HFFc6 (cell line): Measurements from ENCODE around the gene IL37. TPM values are rescaled to one million over a fixed set of nuclear protein-coding genes. Genes with fewer than 3 reads are reported as not detected.

Experiments
- DNase-seq: peaks from one replicate; pipeline ENCODE4 v3.0.0-alpha.2; 2018
- H3K27ac Mint-ChIP-seq: 2 replicates; pipeline ENCODE4 v1.8.0; 2020; ENCODE audit warnings: mild to moderate bottlenecking, mixed read lengths
- H3K27me3 Mint-ChIP-seq: 2 replicates; pipeline ENCODE4 v1.8.0; 2021; ENCODE audit warnings: mild to moderate bottlenecking, moderate library complexity, mixed read lengths; ENCODE audit not compliant: insufficient read depth
- H3K36me3 Mint-ChIP-seq: 2 replicates; pipeline ENCODE4 v1.8.0; 2021; ENCODE audit warnings: low read depth, mixed read lengths
- H3K4me1 Mint-ChIP-seq: 2 replicates; pipeline ENCODE4 v1.8.0; 2020; ENCODE audit warnings: low read depth, mixed read lengths
- H3K4me3 Mint-ChIP-seq: 2 replicates; pipeline ENCODE4 v1.8.0; 2020; ENCODE audit warnings: mild to moderate bottlenecking, moderate library complexity, mixed read lengths
- H3K9me3 Mint-ChIP-seq: 2 replicates; pipeline ENCODE4 v1.8.0; 2020; ENCODE audit warnings: mild to moderate bottlenecking, mixed read lengths
- total RNA-seq, 6 experiments: library from RNA; stranded (reverse); fragmentation: NEBNext Ultra II Directional; extraction: Animal tissue kit (Norgen Biotek cat#: 25700); gene quantifications; 2 replicates in 1 of 6; 3 replicates in 5 of 6; pipeline ENCODE4 v1.2.3, GENCODE V29; 2021
- TF ChIP-seq, protein P1 (sequence below): fragments of 200-600 bp; sonication (generic); IDR thresholded peaks from 2 replicates; pipeline ENCODE4 v1.5.0; 2021; ENCODE audit warnings: antibody characterized with exemption, mild to moderate bottlenecking

Gene IL37
- total RNA-seq, 6 experiments from 2014 or later: not detected

DNA sequence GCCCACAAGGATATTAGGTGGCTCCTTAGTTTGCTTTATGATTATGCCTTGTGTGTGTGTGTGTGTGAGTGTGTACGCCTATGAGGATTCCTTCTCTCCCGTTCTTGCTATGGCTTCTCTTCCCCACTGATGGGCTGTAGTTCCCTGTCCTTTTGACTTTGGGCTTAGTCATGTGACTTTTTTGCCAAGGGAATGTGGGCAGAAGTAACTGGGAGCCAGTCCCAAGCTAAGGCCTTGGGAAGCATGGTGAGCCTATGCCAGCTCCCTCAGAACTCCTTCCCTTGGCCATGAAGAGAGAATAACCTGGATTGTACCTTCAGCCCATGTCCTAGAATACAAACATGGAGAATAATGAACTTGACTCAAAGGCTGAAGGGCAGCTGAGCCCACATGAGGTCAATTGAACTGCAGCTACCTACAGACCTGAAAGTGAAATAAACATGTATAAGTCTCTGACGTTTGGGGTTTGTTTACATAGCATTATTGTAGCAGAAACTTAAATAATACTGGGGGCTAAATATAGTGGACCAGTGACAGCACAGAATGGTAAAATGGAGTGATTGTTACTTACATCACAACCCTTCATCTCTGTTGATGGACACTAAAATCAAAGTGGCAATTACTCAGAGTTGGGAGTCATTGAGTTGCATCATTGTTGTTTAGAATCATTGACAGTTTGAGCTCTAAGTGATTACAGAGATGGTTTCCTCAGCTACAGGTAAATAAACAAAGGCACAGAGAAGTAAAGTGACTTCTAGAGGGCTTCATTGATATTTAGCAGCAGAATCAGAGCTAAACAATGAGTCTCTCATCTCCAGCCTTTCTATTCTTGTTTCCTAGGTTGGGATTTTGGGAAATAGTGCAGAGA is 51.6 kb downstream of the IL37 start:
- no peaks in the 10 kb centered on the region for H3K36me3 Mint-ChIP-seq
- DNase-seq: no peak
- no peaks in the 10 kb centered on the region for H3K4me1 Mint-ChIP-seq
- no peak overlapping the region for H3K27ac Mint-ChIP-seq
- H3K27me3 Mint-ChIP-seq: peaks cover 15% of the 10 kb centered on the region
- no peak overlapping the region for H3K4me3 Mint-ChIP-seq
- H3K9me3 Mint-ChIP-seq: no peaks in the 10 kb centered on the region
- TF ChIP-seq, protein P1, sequence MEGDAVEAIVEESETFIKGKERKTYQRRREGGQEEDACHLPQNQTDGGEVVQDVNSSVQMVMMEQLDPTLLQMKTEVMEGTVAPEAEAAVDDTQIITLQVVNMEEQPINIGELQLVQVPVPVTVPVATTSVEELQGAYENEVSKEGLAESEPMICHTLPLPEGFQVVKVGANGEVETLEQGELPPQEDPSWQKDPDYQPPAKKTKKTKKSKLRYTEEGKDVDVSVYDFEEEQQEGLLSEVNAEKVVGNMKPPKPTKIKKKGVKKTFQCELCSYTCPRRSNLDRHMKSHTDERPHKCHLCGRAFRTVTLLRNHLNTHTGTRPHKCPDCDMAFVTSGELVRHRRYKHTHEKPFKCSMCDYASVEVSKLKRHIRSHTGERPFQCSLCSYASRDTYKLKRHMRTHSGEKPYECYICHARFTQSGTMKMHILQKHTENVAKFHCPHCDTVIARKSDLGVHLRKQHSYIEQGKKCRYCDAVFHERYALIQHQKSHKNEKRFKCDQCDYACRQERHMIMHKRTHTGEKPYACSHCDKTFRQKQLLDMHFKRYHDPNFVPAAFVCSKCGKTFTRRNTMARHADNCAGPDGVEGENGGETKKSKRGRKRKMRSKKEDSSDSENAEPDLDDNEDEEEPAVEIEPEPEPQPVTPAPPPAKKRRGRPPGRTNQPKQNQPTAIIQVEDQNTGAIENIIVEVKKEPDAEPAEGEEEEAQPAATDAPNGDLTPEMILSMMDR: no peak

DNA sequence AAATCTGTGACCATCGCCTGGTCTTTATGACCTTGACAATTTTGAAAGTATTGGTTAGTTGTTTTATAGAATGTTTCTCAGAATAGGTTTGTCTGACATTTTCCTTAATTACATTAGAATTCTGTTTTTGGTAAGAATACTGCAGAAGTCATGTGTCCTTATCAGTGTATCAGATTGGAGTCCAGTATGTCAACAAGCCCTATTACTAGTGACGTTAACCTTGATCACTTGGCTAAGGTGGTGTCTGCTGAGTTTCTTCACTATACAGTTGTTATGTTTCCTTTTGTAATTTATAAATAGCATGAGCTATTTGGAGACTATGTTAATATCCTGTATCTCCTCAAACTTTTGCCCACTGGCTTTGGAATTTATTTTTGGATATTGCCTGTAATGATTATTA is 56.1 kb downstream of the IL37 start:
- H3K27me3 Mint-ChIP-seq: peaks cover 27% of the 10 kb centered on the region
- no peak overlapping the region for H3K27ac Mint-ChIP-seq
- H3K9me3 Mint-ChIP-seq: no peaks in the 10 kb centered on the region
- TF ChIP-seq, protein P1: no peak
- no peak overlapping the region for H3K4me3 Mint-ChIP-seq
- H3K4me1 Mint-ChIP-seq: no peaks in the 10 kb centered on the region; the same call in 1 of the 2 replicates
- DNase-seq: no peak
- no peaks in the 10 kb centered on the region for H3K36me3 Mint-ChIP-seq

Other genes starting within 250 kb of the IL37 start
- gene NT5DC4, start 190.1 kb upstream of the IL37 start, total RNA-seq: not detected
- 10 to 100 TPM; 10.6 to 35.7 (median 30.2) TPM for gene CKAP2L, start 146.6 kb upstream of the IL37 start, total RNA-seq
- under 1 TPM in 1 of 6 experiments, not detected in 5; 0.07 TPM for gene IL1A, start 126.7 kb upstream of the IL37 start, total RNA-seq
- gene IL1B, start 74.4 kb upstream of the IL37 start, total RNA-seq: 1 to 10 TPM; 1.3 to 7.7 (median 6.0) TPM
- gene IL36G, start 66.8 kb downstream of the IL37 start, total RNA-seq: not detected
- gene IL36A, start 94.3 kb downstream of the IL37 start, total RNA-seq: not detected
- not detected for gene IL36B, start 141.7 kb downstream of the IL37 start, total RNA-seq
- gene IL36RN, start 148.0 kb downstream of the IL37 start, total RNA-seq: not detected
- not detected for gene IL1F10, start 156.8 kb downstream of the IL37 start, total RNA-seq
- not detected for gene IL1RN, start 216.4 kb downstream of the IL37 start, total RNA-seq